SH-SY5Y (cell line): ENCODE results near the gene PDX1.

ENCODE experiments used
- GATA2 ChIP-seq: IDR thresholded peaks from 2 replicates; pipeline ENCODE4 v1.6.1; 2011; ENCODE audit warnings: mild to moderate bottlenecking, low read depth, low read length
- GATA3 ChIP-seq: IDR thresholded peaks from 2 replicates; pipeline ENCODE4 v1.6.1; 2011; ENCODE audit warnings: low read depth, mild to moderate bottlenecking, low read length, moderate library complexity

PDX1 gene

DNA sequence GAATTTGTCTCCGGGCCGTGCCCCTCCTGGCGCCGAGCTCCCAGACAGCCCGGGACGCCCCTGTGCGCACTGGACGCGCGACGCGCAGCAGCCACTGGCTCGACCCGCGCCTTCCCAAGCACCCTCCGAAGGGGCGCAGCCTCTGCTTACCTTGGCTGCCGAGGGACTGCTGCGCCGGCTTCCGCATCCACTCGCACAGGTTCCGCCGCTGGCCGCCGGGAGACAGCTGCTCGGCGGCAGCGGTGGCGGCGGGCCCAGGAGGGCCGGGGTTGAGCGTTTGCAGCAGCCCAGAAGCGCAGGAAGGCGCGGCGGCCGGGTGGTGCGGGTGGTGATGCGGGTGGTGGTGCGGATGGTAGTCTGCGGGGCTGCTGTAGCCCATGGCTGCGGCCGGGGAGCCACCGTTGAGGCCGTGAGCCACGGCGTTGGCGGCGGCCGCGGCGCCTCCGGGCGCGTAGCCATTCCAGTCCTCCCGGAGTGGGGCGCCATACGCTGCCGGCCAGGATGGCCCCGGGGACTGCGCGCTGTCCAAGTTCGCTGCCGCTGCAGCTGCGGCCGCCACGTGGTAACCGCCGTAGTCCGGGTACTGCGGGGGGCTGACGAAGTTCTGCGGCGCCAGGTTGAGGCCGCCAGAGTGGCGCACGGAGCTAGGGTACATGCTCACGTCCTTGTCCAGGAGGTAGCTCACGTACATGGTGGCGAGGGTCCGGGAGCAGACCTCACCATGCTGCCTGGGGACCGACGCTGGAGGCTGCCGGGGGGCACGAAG is 48.7 kb downstream of the PDX1 start:
- no peak for TF ChIP-seq GATA2
- TF ChIP-seq GATA3, result no peak

DNA sequence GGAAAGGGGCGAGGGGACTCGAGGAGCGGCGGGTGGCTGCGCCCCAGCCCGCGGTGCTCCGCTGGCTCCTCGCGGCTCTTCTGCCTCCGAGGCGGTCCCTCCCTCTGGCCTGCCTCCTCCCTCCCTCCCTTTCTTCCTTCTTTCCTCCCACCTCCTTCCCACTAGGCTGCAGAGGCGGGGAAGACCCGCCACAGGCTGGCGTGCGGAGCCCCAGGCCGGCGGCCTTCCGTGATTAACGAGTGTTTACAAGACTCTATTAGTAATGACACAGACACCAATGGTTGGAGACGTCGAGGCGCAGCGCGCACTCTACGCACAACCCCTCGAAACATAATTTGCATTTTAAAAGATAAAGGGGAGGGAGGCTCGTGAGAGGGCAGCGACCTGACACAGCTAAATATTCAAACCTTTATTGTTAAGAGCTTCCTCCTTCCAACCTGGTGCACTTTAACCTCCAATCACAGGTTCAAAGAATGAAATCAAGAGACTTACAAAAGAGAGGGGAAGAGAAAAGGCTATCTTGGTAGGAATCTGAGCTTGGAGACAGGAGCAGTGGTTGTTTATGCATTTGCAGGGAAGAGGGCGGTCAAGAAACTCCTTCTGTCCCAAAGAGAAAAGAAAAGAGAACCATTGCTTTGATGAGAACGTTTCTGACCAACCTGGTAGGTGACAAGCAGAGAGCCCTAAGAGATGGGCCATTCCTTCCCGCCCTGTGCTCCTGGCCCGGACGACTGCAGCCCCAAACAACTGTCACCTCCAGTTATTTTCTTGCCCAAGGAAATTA is 49.5 kb downstream of the PDX1 start, which contains the start of gene CDX2:
CDX2 (minus strand) TSS at position 234 of the 784 bp plus-strand sequence. CDS start 309 bp downstream, outside the sequence.
- TF ChIP-seq GATA2 (no peak), GATA3 (no peak)

DNA sequence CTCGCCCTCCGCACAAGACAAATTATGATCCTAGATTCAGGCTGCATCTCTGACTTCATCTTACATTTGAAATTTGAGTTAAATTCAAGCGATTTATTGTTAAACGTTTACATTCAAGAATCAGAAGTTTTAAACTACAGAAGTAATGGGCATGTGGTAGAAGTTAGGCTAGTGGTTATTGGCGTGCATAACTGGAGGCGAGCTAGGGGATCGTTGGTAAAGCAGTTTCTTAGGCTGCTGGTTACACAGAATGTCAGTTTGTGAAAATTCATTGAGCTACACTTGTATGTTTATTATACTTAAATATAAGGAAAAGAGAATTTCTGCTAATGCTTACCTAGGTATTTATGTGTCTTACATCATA is 50.0 kb downstream of the PDX1 start:
- TF ChIP-seq GATA2 (no peak), GATA3 (no peak)

DNA sequence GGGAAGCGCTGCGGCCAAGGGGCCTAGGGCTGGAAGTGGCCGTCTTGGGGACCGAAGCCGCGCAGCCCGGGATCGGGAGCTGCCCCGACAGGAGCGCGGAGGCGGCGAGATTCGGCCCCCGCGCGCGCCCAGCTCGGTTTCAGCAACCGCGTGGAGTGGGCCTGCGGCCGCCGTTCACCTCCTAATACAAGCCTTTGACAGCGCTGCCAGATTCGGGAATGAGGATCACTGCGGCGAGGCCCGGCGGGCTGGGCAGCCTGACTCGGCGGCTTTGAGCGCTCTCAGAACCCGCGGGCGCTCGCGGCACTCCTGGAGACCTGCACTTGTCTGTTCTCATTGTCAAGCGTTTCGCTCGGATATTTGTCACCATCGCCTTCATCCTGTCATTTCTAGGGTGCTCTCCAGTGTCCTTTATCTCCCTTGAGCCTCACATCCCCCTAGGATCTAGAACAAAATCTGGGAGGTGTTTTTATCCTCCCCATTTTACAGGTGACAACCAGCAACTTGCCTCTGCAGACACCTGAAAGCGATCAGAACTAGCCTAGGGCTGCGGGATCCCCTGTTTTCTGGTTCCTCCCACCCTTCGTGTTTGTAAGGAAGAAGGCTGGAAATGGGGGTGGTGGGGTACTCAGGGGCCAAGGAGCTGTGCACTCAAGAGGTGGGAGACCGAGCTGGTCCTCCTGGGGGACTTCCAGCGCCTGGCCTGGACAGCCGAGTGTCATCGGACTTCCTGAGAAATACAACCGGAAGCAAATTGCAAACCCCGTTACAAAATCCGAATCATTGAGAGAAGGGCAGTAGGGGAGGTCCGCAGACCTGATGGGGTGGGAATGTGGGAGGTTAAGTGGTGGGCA is 50.8 kb downstream of the PDX1 start:
- no peak for TF ChIP-seq GATA2
- TF ChIP-seq GATA3, result no peak

DNA sequence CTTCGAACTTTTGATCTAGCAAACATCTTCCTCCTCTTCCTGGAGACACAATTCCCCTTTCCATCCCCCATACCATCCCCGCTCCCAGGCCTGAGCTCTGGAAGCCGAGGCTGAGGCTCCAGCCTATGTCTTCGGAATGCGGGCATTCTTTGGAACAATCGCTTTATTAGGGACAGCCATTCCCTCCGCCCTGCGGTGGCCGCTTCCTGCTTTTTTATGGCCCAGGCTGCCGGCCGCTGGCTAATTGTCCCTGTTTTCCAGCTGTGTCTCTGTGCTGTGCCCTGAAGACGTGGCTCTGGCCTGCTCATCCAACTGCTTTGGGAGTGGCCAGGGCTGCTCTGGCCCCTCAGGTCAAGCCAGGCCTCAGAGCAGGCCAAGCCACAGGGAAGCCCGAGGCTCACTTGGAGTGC is 51.4 kb downstream of the PDX1 start:
- no peak for TF ChIP-seq GATA2
- TF ChIP-seq GATA3, result no peak

DNA sequence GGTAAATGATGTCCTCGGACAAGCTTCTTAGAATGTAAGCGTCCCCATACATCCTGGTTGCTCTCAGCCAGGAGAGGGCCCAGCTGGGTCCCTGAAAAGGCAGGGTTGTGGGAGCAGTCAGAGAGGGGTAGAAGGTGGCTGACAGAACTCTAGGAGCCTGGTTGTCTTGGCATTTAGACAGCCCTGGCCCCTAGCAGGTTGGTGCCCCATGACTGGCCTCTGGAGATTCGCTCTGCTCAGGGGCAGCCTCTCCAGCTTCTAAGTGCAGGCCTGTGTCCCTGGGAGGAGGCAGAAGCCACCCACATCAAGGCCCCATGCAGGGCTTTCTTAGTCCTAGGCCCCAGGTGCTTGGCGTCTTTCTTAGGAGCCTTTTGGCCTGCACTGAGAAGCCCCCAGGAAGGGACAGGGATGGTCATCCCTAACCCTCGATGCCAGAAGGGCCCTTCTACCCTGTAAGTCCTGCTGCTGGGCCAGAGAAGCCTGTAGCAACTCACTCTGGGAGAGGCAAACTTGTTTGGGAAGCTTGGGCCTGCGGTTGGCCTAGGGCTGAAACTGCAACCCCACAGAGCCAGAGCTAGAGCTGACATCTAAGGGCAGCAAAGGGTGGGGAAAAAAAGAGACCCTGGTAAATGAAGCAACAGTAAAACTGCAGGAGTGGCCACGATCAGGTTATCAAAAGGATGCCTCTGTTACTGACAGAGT is 52.1 kb downstream of the PDX1 start:
- TF ChIP-seq GATA2, result no peak
- no peak for TF ChIP-seq GATA3

DNA sequence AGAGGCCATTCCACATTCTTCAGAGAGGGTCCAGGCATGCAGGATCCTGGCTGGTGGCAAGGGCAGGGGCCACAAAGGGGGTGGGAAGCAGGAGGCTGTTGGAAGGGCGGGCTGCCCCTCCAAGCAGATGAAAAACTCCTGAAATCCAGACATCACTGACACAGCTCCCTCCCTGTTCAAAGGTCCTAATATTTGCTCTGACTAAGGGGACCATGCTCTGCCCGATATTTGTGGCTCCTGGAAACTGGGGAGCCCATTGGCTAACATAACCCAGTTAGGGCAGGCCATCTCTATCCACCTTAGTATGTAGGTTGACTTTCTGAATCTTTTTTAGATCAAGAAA is 52.6 kb downstream of the PDX1 start:
- TF ChIP-seq GATA3 (no peak), GATA2 (no peak)

DNA sequence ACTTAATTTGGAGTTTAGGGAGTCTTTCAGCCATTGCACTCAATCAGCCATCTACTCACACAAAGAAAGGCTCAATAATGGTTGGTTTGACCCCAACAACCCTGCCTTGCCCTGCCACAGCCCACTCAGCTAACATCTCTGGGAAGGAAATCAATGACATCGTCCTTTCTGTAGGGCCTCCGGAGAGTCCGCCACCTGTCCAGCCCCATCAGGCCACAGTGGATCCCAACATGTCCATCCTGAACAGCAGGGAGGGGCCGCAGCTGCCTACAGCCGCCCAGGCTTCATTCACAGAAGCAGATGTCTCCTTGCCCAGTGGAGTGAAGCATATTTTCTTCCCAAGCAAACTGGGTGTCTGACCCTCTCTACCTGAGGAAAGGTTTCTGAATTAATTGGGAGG is 53.5 kb downstream of the PDX1 start:
- no peak for TF ChIP-seq GATA3
- TF ChIP-seq GATA2, result no peak

DNA sequence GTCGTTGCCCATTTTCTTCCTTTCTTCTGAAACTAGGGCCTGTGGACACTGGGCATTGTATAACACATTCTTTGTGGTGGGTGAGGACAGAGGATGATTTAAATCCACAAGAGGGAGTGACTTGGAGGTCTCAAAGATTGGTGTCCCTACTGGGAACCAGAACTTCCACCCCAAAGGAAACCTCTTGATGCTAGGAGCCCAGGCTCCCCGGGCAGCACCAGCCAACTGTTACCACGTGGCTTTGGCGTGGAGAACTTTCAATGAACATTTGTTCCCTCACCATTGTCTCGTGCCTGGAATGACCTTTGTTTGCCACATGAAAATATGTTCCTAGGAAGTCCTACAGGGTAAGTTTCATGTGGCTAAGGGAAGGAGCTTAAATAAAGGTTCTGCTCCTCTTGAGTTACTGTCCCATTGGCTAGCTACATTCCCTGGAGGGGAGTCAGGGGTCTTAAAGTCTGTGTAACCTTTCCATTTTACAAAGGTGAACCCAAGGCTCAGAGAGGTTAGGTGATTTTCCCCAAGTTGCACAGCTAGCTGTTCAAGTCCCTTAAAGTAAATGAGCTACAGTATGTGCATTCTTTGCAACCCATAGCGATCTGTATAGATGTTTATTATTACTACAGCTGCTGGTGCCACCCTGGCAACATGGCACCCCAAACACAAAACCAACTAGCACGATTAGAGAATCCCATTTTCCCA is 54.3 kb downstream of the PDX1 start:
- TF ChIP-seq GATA3 (no peak), GATA2 (no peak)
